Kidney (tissue), 14 donors: ENCODE data around the gene IMPG2. TPM values are rescaled to one million over a fixed set of nuclear protein-coding genes. Genes with fewer than 3 reads are reported as not detected.

Source experiments
- DNase-seq, 5 donors: peaks; one replicate each; pipeline ENCODE4 v3.0.0-alpha.2; 2013 to 2020
- FAIRE-seq: peaks from 2 replicates; lab custom pipeline; 2012; peaks lifted over from hg19 to GRCh38; lab: Jason Lieb, UNC
- H3K27ac ChIP-seq, 2 donors: one replicate each; pipeline ENCODE4 v1.7.0; 2013; ENCODE audit warnings: low read depth in 2 of 2, low read length in 2 of 2, inconsistent platforms in 1 of 2
- H3K27me3 ChIP-seq: one replicate; pipeline ENCODE4 v1.7.1; 2013; ENCODE audit warnings: low read length, inconsistent platforms; ENCODE audit not compliant: control insufficient read depth, insufficient read depth
- H3K36me3 ChIP-seq, 3 donors: one replicate each; pipeline versions ENCODE4 v1.7.0 to v1.7.1; 2013; ENCODE audit warnings: low read length in 3 of 3, control low read depth in 1 of 3, inconsistent platforms in 1 of 3; ENCODE audit not compliant: insufficient read depth in 3 of 3, control insufficient read depth in 2 of 3
- H3K4me1 ChIP-seq, 3 donors: one replicate each; pipeline versions ENCODE4 v1.7.0 to v1.7.1; 2013; ENCODE audit warnings: low read length in 3 of 3, inconsistent platforms in 1 of 3, low read depth in 1 of 3; ENCODE audit not compliant: control insufficient read depth in 2 of 3, insufficient read depth in 2 of 3
- H3K4me3 ChIP-seq, 3 donors: one replicate each; pipeline versions ENCODE4 v1.7.0 to v1.8.1; 2013; ENCODE audit warnings: low read length in 3 of 3, control low read depth in 1 of 3, inconsistent platforms in 1 of 3
- H3K9ac ChIP-seq, 3 donors: one replicate each; pipeline versions ENCODE4 v1.7.0 to v1.7.1; 2013; ENCODE audit warnings: low read length in 3 of 3, control low read depth in 1 of 3, inconsistent platforms in 1 of 3
- H3K9me3 ChIP-seq, 3 donors: one replicate each; pipeline versions ENCODE4 v1.7.0 to v1.7.1; 2013; ENCODE audit warnings: low read length in 3 of 3, control low read depth in 1 of 3, inconsistent platforms in 1 of 3; ENCODE audit not compliant: control insufficient read depth in 2 of 3, insufficient read depth in 1 of 3
- intact Hi-C: fragments of 100-400 bp; cut with DNase I; formaldehyde crosslinking; loops from one replicate; pipeline ENCODE4 v1.11.1; 2022
- polyA plus RNA-seq: library from polyadenylated mRNA; stranded (reverse); fragments of 350-450 nt; fragmentation: Illumina TruSeq; extraction: RNeasy Lipid Tissue Mini Kit (QIAGEN cat#74804); gene quantifications from one replicate; pipeline ENCODE4 v1.2.3, GENCODE V29; 2014; ENCODE audit warnings: low read depth, low replicate concordance; ENCODE audit not compliant: insufficient read depth
- total RNA-seq: library from RNA; stranded (reverse); fragmentation: NEBNext Ultra II Directional; extraction: Animal tissue kit (Norgen Biotek cat#: 25700); gene quantifications from one replicate; pipeline ENCODE4 v1.2.1, GENCODE V29; 2021
- TF ChIP-seq, protein P1 (sequence below): IDR thresholded peaks from 3 replicates; pipeline ENCODE4 v1.5.1; 2012; ENCODE audit warnings: mild to moderate bottlenecking, moderate library complexity, borderline replicate concordance; ENCODE audit not compliant: insufficient read depth; ENCODE audit errors: extremely low read depth
- donor health status: control.
- donor health status: control.
- donor health status: control.
- donor health status: control.
- donor health status: control.
- donor health status: DM: yes; HTN: yes; CAD: no.
- donor health status: Normal renal cell carcinoma (clear cell type).

IMPG2 gene
- total and polyA plus RNA-seq, 2 donors from 2014 or later = 0.15 to 0.85 TPM

DNA sequence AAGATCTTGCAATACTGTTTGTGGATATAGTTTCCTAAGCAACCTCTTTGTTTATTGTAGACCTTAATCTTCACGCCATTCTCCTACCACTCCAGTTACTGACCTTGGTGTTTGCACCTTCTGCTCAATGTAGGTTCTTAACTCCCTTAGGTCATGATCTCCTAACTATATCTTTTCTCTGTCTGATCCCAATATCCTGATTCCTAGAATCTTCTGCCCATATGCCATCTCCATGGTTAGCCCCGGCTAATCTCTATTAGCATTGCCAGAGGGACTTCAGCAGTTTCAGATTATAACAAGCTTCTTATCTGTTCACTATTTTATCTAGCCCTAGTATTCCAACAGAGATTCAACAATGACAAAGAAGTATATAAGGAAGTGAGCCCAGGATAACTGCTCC, 64.9 kb downstream of the IMPG2 start:
- FAIRE-seq = no peak
- H3K9me3 ChIP-seq = no peaks in the 10 kb centered on the region
- H3K27ac ChIP-seq = no peak overlapping the region
- H3K9ac ChIP-seq = no peak overlapping the region
- H3K27me3 ChIP-seq = no peaks in the 10 kb centered on the region
- H3K4me1 ChIP-seq = no peaks in the 10 kb centered on the region
- DNase-seq = no peak
- intact Hi-C loops = no loop called here
- H3K4me3 ChIP-seq = no peak overlapping the region
- H3K36me3 ChIP-seq = no peaks in the 10 kb centered on the region
- TF ChIP-seq, protein P1, sequence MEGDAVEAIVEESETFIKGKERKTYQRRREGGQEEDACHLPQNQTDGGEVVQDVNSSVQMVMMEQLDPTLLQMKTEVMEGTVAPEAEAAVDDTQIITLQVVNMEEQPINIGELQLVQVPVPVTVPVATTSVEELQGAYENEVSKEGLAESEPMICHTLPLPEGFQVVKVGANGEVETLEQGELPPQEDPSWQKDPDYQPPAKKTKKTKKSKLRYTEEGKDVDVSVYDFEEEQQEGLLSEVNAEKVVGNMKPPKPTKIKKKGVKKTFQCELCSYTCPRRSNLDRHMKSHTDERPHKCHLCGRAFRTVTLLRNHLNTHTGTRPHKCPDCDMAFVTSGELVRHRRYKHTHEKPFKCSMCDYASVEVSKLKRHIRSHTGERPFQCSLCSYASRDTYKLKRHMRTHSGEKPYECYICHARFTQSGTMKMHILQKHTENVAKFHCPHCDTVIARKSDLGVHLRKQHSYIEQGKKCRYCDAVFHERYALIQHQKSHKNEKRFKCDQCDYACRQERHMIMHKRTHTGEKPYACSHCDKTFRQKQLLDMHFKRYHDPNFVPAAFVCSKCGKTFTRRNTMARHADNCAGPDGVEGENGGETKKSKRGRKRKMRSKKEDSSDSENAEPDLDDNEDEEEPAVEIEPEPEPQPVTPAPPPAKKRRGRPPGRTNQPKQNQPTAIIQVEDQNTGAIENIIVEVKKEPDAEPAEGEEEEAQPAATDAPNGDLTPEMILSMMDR = no peak

DNA sequence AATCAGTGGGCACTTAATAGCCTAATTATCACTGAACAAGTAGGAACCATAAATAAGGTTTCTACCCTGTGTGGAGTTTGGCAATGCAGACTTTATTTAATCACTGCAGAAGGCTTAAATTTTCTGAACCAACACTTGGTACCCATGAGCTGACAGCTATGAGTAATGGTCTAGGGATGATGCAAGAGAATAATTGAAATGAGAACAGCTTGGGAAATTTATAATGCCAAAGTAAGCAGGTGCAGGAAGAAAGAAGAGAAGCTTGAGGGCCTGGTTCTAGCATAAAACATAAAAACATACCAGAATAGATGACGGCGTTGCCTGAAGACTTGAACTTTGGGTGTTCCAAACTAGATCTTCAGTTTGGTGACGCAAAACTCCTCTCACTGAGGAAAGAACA, 67.0 kb downstream of the IMPG2 start:
- Histone ChIP-seq H3K27me3 (no peaks in the 10 kb centered on the region), H3K9ac (no peak overlapping the region), H3K27ac (no peak overlapping the region), H3K9me3 (no peaks in the 10 kb centered on the region), H3K4me3 (no peak overlapping the region), H3K36me3 (no peaks in the 10 kb centered on the region), H3K4me1 (no peaks in the 10 kb centered on the region)
- FAIRE-seq (no peak), DNase-seq (no peak)
- TF ChIP-seq, protein P1 = no peak
- intact Hi-C loops = no loop called here

DNA sequence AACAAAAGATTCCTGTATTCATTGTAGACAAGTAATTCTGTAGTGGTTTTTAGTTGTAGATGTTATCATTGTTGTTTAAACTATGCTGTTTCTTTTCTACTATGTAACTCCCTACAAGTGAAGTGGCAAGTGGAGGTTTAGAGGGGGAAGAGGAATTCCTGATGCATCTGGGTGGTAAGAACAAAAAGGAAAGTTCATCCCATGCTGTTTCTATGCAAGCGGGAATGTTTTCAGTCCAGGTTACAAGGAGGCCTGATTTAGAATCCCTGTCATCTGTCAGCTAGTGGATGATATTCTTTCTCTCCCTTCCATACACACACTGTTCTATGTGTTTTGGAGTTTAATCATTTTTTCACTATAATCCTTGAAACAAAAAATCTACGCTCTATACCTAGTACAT, 67.4 kb downstream of the IMPG2 start:
- TF ChIP-seq, protein P1 = no peak
- H3K27me3 ChIP-seq = no peaks in the 10 kb centered on the region
- FAIRE-seq (no peak), DNase-seq (no peak)
- no peaks in the 10 kb centered on the region for H3K9me3 ChIP-seq
- no peaks in the 10 kb centered on the region for H3K36me3 ChIP-seq
- H3K27ac ChIP-seq = no peak overlapping the region
- H3K9ac ChIP-seq = no peak overlapping the region
- H3K4me1 ChIP-seq = no peaks in the 10 kb centered on the region
- H3K4me3 ChIP-seq = no peak overlapping the region
- intact Hi-C loops = no loop called here

DNA sequence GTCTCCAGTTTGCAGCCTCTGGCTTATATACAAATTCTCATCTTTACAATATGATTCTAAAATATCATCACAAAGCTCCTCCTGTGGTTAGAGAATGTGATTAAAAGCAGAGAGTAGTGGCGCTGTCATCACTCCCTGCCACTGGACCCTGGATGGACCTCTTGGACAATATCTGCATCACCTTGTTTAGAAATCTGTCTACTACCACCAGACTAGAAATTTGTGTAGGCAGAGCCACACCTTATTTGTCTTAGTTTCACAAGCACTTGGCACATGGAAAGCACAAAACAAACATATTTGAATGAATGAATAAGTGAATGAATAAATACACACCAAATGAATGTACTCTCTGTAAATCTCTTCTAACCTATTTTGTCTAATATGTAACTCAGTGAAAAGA, 68.1 kb downstream of the IMPG2 start:
- Histone ChIP-seq H3K4me3 (no peak overlapping the region), H3K9me3 (no peaks in the 10 kb centered on the region), H3K27me3 (no peaks in the 10 kb centered on the region), H3K36me3 (no peaks in the 10 kb centered on the region), H3K4me1 (no peaks in the 10 kb centered on the region), H3K9ac (no peak overlapping the region), H3K27ac (no peak overlapping the region)
- no peak for FAIRE-seq
- TF ChIP-seq, protein P1 = no peak
- DNase-seq = no peak
- intact Hi-C loops = no loop called here
